Tibial artery (tissue), 4 donors: Measurements from ENCODE around the gene CRACR2A.

Source experiments
- DNase-seq, 2 donors: peaks; one replicate each; pipeline ENCODE4 v3.0.0-alpha.2; 2019
- H3K27ac ChIP-seq, 2 donors: fragments of 200-600 bp; sonication (generic) in 1 of 2; 1 replicate in 1 of 2; 2 replicates in 1 of 2; pipeline ENCODE4 v1.5.1; 2018 to 2019; ENCODE audit warnings: mild to moderate bottlenecking in 1 of 2
- H3K27me3 ChIP-seq, 2 donors: fragments of 200-600 bp; sonication (generic) in 1 of 2; one replicate each; pipeline versions ENCODE4 v1.5.1 to v1.6.0; 2016 to 2019
- H3K36me3 ChIP-seq, 3 donors: fragments of 200-600 bp; sonication (generic) in 2 of 3; one replicate each; pipeline ENCODE4 v1.5.1; 2016 to 2019; ENCODE audit warnings: mild to moderate bottlenecking in 2 of 3
- H3K4me1 ChIP-seq, 4 donors: fragments of 200-600 bp; sonication (generic) in 2 of 4; 1 replicate in 3 of 4; 2 replicates in 1 of 4; pipeline ENCODE4 v1.5.1; 2016 to 2019
- H3K4me3 ChIP-seq, 2 donors: fragments of 200-600 bp; sonication (generic) in 1 of 2; 1 replicate in 1 of 2; 2 replicates in 1 of 2; pipeline ENCODE4 v1.5.1; 2018 to 2019; ENCODE audit warnings: mild to moderate bottlenecking in 2 of 2
- H3K9me3 ChIP-seq, 3 donors: fragments of 200-600 bp; sonication (generic) in 1 of 3; one replicate each; pipeline ENCODE4 v1.5.1; 2016 to 2019
- CTCF ChIP-seq, 2 experiments: fragments of 200-600 bp in 1 of 2; fragments of 450-650 bp in 1 of 2; IDR thresholded peaks; one replicate each; pipeline ENCODE4 v1.5.1; 2017 to 2019; ENCODE audit warnings: antibody characterized with exemption in 2 of 2, mild to moderate bottlenecking in 1 of 2, moderate library complexity in 1 of 2
- intact Hi-C: fragments of 100-400 bp; cut with DNase I; formaldehyde crosslinking; loops from one replicate; pipeline ENCODE4 v1.15.0; 2023; ENCODE audit warnings: low total_unique reads

CRACR2A gene

DNA sequence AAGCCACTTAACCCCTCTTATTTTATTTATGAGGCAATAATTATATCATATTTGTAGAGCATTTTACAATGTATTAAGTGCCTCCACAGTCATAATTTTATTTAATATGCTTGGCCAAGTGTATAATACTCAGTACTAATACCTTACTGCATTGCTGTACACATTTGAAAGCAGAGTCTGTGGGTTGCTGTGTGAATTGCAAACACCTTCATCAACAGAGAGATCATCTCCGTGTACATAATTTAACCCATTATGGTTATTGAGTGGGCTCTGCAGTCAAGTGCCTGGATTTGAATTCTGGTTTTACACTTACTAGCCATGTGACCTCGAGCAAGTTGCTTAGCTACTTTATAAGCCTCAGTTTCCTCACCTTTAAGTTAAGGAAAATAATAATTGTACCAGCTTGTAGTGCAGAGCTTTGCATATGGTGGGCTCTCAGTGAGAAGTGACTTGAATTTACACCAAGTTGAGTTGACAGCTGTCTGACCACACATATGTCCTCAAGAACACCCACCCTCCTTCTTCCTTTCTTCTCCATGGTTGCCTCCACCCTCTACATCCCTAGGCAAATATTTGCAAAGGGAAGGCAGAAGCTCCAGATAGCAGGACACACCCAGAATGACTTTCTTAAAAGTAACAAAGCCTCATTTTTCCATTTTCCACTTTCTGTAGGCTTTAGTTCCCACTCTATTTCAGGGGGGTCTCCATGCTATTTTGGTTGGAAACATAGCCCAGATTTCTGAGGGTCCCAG is 12.3 kb downstream of the CRACR2A start:
- Histone ChIP-seq H3K27me3 (no peaks in the 10 kb centered on the region), H3K27ac (no peak overlapping the region), H3K36me3 (no peaks in the 10 kb centered on the region), H3K4me1 (no peaks in the 10 kb centered on the region), H3K9me3 (no peaks in the 10 kb centered on the region), H3K4me3 (no peak overlapping the region)
- DNase-seq = no peak
- intact Hi-C loops = no loop called here
- TF ChIP-seq CTCF (IDR thresholded peaks at IDR 0.05) = no peak

- H3K4me1 ChIP-seq = peaks cover 0 to 3% (median 0%) of the 10 kb centered on the region in 4 donors
- intact Hi-C loops = no loop called here
- no peak overlapping the region for H3K4me3 ChIP-seq
- TF ChIP-seq CTCF (IDR thresholded peaks at IDR 0.05) = no peak
- H3K27me3 ChIP-seq = no peaks in the 10 kb centered on the region
- no peak overlapping the region for H3K27ac ChIP-seq
- no peak for DNase-seq
- no peaks in the 10 kb centered on the region for H3K36me3 ChIP-seq
- no peaks in the 10 kb centered on the region for H3K9me3 ChIP-seq
Observed at GRCh38 chr12:3735432-3735831, 17.5 kb downstream of the CRACR2A start.

DNA sequence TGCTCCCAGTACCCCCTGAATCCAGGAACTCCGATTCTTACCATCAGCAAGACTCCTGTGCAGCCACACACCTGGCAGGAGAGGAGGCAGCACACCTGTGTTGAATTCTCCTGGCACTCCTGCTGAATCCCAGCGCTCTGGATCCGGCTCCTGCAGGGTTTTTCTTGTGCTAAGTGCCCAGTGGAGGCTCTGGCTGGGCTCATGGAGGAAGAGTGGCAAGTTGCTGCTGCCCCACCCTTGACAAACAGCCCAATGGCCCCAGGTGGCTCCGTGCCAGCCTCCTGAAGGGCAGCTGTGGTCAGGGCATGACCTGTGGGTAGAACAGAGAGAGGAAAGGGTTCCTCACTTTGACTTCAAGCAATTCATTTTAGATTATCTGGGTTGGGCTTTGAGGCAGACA is 20.0 kb downstream of the CRACR2A start:
- H3K4me1 ChIP-seq = peaks cover 0 to 3% (median 0%) of the 10 kb centered on the region in 4 donors
- no peaks in the 10 kb centered on the region for H3K27me3 ChIP-seq
- intact Hi-C loops = no loop called here
- H3K9me3 ChIP-seq = no peaks in the 10 kb centered on the region
- no peaks in the 10 kb centered on the region for H3K36me3 ChIP-seq
- no peak overlapping the region for H3K4me3 ChIP-seq
- no peak overlapping the region for H3K27ac ChIP-seq
- no peak for DNase-seq
- TF ChIP-seq CTCF (IDR thresholded peaks at IDR 0.05) = no peak

DNA sequence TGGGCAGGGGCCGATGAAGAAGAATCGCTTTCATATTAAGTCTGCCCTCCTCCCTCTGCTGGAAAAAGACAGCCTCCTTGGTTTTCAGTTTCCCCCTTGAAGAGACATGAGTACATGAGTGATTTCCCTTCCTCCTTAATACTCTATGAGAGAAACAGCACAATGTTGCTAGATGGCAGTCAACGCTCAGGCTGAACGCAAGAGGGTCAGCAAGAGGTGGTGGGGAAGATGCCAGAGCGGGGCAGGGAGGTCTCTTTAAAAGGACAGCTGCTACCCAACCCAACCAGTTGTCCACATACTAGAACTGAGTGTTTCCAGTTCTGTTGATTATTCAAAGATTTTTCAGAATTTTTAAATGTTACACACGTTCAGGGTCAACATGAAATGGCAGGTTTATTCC is 22.8 kb downstream of the CRACR2A start:
- DNase-seq = no peak
- H3K4me3 ChIP-seq = no peak overlapping the region
- H3K36me3 ChIP-seq = no peaks in the 10 kb centered on the region
- no peaks in the 10 kb centered on the region for H3K9me3 ChIP-seq
- intact Hi-C loops = no loop called here
- H3K27ac ChIP-seq = no peak overlapping the region
- H3K27me3 ChIP-seq = no peaks in the 10 kb centered on the region
- H3K4me1 ChIP-seq = peaks cover 0 to 3% (median 0%) of the 10 kb centered on the region in 4 donors
- TF ChIP-seq CTCF (IDR thresholded peaks at IDR 0.05) = no peak

GRCh38 chr12:3728686-3729085 is 24.2 kb downstream of the CRACR2A start:
- H3K27me3 ChIP-seq = no peaks in the 10 kb centered on the region
- H3K27ac ChIP-seq = no peak overlapping the region
- no peak overlapping the region for H3K4me3 ChIP-seq
- no peak for TF ChIP-seq CTCF (IDR thresholded peaks at IDR 0.05)
- no peaks in the 10 kb centered on the region for H3K9me3 ChIP-seq
- intact Hi-C loops = no loop called here
- DNase-seq = no peak
- no peaks in the 10 kb centered on the region for H3K36me3 ChIP-seq
- peaks cover 0 to 3% (median 0%) of the 10 kb centered on the region in 4 donors for H3K4me1 ChIP-seq
